ENCODE data around the gene TBX18.

TBX18 gene

GRCh38 chr6:84748376-84748775 is 16.0 kb downstream of the TBX18 start:
- no peak for DNase-seq (ENCODE audit: low read depth in 2 of 2)

DNA sequence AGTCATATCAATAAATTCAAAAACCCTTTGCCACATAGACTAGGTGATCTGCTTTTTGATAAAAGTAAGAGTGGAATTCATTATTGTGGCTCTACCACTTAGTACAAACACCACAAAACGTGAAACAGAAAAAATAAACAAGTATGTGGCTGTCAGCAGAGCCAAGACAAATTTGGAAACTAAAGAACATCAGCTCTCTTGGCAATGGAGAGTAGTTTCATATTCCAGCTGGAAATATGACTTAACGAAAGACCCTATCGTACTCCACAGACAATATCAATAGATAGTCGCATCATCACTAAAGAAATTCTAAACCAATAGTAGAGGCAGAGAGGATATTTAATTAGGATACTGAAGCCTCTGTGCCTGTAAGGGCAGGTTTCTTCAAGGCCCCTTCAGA is 20.8 kb downstream of the TBX18 start:
- DNase-seq (ENCODE audit: low read depth in 2 of 2): no peak

- DNase-seq (ENCODE audit: low read depth in 2 of 2): no peak
Observed at GRCh38 chr6:84740385-84740784, 24.0 kb downstream of the TBX18 start.

DNA sequence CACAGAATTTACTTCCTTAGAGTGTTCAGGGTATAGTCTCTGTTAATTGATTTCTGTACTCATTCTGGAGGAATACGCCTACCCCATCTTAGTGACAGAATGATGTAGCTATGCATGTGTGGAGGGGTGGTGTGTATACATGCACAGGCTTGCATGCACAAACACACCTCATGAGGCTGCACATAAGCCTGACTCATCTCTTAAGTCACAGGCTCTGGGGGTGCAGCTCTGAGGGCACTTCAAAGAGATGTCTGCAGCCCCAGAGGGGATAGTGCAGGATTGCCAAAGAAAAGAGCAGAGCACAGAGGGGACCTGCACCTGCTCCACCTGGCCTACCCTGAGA is 24.6 kb downstream of the TBX18 start:
- DNase-seq (ENCODE audit: low read depth in 2 of 2): no peak

- DNase-seq (ENCODE audit: low read depth in 2 of 2): no peak
Observed at GRCh38 chr6:84738996-84739865, 25.2 kb downstream of the TBX18 start.

GRCh38 chr6:84733889-84734288 is 30.5 kb downstream of the TBX18 start:
- DNase-seq (ENCODE audit: low read depth in 2 of 2): no peak

DNA sequence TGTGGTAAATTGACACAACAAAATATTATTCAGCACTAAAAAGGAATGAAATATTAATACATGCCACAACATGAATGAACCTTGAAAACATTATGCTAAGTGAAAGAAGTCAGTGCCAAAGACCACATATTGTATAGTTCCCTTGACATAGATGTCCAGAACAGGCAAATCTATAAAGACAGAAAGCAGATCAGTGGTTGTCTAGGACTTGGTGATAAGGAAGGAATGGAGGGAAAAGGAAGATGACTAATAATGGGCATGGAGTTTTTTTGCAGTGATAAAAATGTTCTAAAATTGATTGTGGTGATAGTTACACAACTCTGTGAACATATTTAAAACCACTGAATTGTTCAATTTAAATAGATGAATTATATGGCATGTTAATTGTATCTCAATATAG is 32.5 kb downstream of the TBX18 start:
- DNase-seq (ENCODE audit: low read depth in 2 of 2): no peak

DNA sequence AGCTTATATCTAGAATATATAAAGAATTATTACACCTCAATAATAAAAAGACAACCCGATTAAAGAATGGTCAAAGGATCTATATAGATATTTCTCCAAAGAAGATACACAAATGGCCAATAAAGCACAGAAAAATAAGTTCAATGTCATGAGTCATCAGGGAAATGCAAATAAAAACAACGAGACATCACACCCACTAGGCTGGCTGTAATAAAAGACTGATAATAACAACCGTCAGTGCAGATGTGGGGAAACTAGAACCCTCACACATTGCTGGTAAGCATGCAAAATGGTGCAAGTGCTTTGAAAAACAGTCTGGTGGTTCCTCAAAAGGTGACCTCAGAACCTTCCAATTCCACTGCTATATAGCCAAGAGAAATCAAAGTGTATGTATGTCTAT is 33.0 kb downstream of the TBX18 start:
- DNase-seq (ENCODE audit: low read depth in 2 of 2): no peak

- no peak for DNase-seq (ENCODE audit: low read depth in 2 of 2)
Observed at GRCh38 chr6:84728602-84729001, 35.8 kb downstream of the TBX18 start.

DNA sequence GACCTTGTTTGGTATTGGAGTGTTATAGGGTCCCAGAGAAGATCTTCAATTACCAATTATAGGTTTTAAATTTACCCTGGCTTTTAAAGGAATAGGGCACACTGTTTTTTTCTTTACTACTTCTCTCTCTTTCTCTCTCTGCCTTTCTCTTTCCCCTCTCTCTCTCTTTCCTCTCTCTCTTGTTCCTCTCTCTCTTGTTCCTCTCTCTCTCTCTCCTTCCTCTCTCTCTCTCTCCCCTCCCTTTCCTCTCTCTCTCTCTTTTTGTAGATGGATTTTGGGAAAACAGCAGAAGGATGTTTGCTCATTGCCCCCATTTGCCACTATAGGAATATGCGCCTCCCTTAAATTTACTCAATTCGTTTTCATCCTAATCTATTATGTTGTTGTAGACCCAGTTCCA is 45.2 kb downstream of the TBX18 start:
- no peak for DNase-seq (ENCODE audit: low read depth in 2 of 2)

- no peak for DNase-seq (ENCODE audit: low read depth in 2 of 2)
Observed at GRCh38 chr6:84718038-84718955, 46.1 kb downstream of the TBX18 start.

GRCh38 chr6:84709121-84709520 is 55.3 kb downstream of the TBX18 start:
- DNase-seq (ENCODE audit: low read depth in 2 of 2): no peak

GRCh38 chr6:84707171-84707570 is 57.2 kb downstream of the TBX18 start:
- DNase-seq (ENCODE audit: low read depth in 2 of 2): no peak

GRCh38 chr6:84696166-84696565 is 68.2 kb downstream of the TBX18 start:
- DNase-seq (ENCODE audit: low read depth in 2 of 2): no peak

- DNase-seq (ENCODE audit: low read depth in 2 of 2): no peak
Observed at GRCh38 chr6:84691978-84692623, 72.3 kb downstream of the TBX18 start.

- no peak for DNase-seq (ENCODE audit: low read depth in 2 of 2)
Observed at GRCh38 chr6:84688141-84688873, 76.1 kb downstream of the TBX18 start.

DNA sequence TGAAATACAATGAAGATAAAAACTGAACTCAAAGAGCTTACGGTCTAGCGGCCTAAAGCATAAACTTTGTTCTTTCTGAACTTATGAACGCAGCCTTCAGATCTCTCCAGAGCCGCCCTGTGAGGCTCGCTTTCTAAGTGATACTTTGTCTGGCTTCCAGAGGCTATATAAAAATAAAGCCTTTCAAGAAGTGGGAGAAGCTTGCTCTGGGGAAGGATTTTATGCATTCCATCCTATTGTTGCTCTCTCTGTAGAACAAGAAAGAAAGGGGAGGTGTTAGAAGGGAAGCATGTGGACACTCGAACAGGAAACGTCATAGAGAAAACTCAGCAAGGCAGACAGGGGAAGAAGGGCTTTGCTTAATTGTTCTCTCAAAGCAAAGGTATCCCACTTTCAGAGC is 77.0 kb downstream of the TBX18 start:
- DNase-seq (ENCODE audit: low read depth in 2 of 2): no peak

GRCh38 chr6:84685983-84686584 is 78.3 kb downstream of the TBX18 start:
- no peak for DNase-seq (ENCODE audit: low read depth in 2 of 2)

DNA sequence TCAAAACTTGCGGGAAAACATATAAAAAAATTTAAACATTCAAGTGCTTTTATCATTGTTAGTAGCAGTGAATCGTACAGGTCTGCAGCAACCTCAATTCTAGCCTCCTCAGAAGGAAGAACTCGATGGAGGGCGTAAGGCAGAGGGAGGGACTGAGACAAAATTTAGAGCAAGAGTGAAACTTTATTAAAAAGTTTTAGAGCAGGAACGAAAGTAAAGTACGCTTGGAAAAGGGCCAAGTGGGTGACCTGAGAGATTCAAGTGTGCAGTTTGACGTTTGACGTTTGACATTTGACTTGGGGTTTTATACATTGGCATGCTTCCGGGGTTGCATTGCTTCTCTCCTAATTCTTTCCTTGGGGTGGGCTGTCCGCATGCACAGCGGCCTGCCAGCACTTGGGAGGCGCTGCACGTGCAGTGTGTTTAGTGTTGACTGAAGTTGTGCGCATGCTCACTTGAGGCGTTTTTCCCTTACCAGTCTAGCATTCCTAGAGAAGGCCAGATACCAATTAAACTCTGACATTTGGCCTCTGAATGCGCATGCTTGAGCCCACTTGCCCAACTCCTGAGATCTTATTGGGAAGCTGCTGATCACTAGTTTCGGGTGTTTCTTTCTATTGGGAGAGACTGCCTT is 82.6 kb downstream of the TBX18 start:
- DNase-seq (ENCODE audit: low read depth in 2 of 2): no peak

- DNase-seq (ENCODE audit: low read depth in 2 of 2): no peak
Observed at GRCh38 chr6:84675651-84676050, 88.7 kb downstream of the TBX18 start.

GRCh38 chr6:84674395-84674794 is 90.0 kb downstream of the TBX18 start:
- no peak for DNase-seq (ENCODE audit: low read depth in 2 of 2)
